Activated CD8-positive, alpha-beta memory T cell treated with anti-CD3 and anti-CD28 coated beads for 1 hour (primary cell): ENCODE results near the gene MTUS2.

Experiments used
- DNase-seq, 2 donors: peaks; one replicate each; pipeline ENCODE4 v3.0.0-alpha.2; 2020; ENCODE audit warnings: low read depth in 1 of 2; ENCODE audit errors: extremely low read depth in 1 of 2

MTUS2 gene

GRCh38 chr13:28820099-28821051 lies at the start of gene MTUS2:
Gene MTUS2, plus strand, starts transcription at chr13:28820339.
- DNase-seq, result peak in 1 of 2 donors; percentile 8

GRCh38 chr13:28778308-28779215 lies 41.6 kb upstream of the MTUS2 start:
- DNase-seq, result no peak

GRCh38 chr13:28792992-28793391 lies 27.1 kb upstream of the MTUS2 start:
- no peak for DNase-seq

DNA sequence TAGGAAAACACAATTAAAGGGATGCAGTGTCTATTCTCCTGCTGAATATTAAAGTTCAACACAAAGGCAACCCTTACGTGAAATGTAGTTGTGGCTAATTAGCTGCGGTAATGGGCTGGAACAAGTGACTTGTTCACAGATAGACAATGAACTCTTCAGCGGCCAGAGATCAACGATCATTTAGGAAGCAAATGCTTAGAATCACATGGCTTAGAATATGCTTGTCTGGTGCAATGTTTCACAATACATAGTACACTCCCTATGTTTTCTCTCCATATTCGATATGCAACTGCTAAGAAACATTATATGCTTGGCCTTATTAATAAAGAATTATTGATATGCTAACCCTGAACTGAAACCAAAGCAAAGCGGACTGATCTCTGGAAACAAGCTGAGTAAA lies 25.7 kb upstream of the MTUS2 start:
- DNase-seq, result no peak

DNA sequence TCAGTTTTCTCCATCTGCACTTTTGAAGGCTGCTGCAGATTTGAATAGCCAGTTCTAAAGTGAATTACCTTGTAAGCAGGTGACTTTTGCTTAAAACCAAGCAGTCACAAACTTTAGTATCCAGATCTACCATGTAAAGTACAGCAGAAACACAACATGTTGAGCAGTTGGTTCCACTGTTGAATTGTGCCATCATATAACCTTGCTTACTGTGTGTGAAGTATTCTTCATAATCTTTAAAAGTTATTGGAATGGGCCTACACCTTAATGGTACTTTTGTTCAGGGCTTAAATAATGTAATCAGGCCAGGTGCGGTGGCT lies 23.2 kb upstream of the MTUS2 start:
- DNase-seq, result no peak

GRCh38 chr13:28805193-28805819 lies 14.8 kb upstream of the MTUS2 start:
- DNase-seq, result no peak

- no peak for DNase-seq
Measured at GRCh38 chr13:28817204-28817603, 2.9 kb upstream of the MTUS2 start.

GRCh38 chr13:28819046-28819730 lies 951 bp upstream of the MTUS2 start:
- DNase-seq, result no peak

GRCh38 chr13:28819735-28820098 lies 422 bp upstream of the MTUS2 start:
- DNase-seq, result peak in 1 of 2 donors; percentile 14

GRCh38 chr13:28822151-28822550 lies 2.0 kb downstream of the MTUS2 start:
- DNase-seq, result no peak

DNA sequence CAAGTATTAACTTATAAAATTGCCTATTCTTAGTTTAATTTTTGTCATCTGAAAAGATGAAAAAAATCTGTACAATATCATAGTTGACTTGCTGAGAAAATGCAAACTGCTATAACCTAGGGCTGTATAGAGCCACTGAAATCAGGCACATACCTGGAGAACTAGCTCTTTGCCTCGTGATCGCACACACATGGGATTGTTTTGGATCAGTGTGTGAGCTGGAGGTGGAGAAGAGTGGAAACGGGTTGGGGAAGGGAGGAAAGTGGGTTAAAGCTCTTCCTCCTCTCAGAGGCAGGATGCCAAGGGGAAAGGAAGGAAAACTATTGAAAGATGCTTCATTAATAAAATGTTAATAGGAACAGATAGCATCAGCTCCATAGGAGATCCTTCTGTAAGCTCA lies 2.7 kb downstream of the MTUS2 start:
- no peak for DNase-seq

- no peak for DNase-seq
Measured at GRCh38 chr13:28825379-28825778, 5.2 kb downstream of the MTUS2 start.

DNA sequence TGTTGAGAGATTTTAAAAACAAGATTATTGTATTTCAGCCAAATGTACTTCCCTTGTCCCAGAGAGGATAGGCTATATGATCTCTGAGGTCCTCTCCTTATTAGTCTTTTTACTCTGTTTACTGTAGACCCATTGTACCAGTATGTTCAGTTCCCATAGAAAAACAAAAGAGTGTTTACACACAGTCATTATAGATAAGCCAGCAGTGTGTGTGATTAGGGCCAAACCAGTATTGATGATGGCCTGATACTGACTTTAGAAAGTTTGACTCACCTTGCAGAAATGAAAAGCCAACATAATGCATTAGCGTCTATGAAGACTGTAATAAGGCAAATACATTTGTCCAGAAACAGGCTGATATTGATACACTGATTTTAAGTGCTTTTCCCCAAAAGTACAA lies 6.2 kb downstream of the MTUS2 start:
- DNase-seq, result no peak

GRCh38 chr13:28830580-28830979 lies 10.4 kb downstream of the MTUS2 start:
- DNase-seq, result no peak

- DNase-seq, result no peak
Measured at GRCh38 chr13:28831117-28831516, 11.0 kb downstream of the MTUS2 start.

GRCh38 chr13:28837111-28837510 lies 17.0 kb downstream of the MTUS2 start:
- no peak for DNase-seq

DNA sequence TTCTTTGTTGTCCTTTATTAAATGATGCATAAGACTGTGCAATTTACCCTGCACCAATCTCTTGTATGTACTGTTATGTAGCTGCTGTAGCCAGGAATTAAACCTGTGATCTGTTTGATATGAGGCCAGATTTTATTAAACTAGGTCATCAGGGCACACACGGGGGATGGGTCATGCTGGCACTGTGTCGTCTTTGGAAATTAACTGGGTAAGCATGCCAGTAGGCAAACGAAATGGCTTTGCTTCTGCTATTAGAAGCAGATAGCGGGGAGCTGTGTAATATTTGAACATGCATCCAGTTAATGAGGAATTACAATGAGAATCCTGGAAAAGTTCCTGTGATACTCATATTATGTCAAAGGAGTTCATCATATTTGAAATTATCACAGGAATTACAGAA lies 23.5 kb downstream of the MTUS2 start:
- no peak for DNase-seq

DNA sequence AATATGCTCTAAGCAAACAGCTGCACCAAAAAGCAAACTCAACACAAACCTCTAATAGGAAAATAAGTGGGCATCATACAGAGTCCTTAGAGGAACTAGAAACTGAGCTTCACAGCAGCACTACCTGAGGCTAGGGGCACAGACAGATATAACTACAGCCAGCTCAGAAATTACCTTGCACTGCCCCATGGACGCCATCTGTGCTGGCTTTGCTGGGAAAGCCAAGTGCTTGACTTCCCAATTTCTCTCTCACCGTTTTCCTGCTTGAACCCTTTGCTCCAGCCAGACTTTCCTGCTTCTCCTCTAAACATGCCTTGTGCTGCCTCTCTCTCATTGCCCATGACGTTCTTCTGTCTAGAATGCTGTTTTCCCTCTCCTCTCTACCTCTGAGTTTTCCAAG lies 29.3 kb downstream of the MTUS2 start:
- no peak for DNase-seq

DNA sequence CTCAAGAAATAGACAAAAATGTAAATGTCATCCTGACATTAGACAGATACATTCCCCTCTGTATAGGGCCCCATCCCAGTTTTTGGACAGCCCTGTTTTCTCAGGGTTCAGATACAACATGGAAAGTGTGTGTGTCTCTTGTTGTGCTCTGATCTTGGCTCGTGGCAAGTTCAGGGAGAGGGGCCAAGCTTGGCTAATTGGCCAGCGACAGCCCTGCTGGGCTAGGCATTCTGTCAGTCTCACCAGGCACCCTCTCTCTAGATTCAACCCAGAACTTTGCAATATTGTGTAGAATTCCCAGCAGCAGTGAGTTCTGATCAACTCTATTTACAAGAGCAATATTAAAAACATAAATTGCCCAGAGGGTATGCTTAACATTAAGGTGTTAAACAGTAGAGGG lies 30.1 kb downstream of the MTUS2 start:
- DNase-seq, result no peak

DNA sequence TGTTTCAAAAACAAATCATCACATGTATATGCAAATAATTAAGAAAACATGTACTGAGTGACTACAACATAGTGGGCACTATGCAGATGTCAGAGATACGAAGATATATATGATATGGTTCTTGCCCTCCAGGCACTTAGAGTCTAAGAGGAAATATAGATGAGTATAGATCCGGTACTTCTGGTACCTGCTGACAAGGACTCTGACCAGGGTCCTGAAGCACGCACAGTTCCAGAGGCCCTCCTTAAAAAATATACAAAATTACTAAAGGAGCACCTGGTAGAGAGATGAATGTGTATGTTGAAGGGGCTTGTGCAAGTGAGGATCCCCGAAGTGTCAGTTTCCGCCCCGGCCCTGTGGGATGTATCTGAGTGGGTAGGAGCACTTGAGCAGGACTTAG lies 31.3 kb downstream of the MTUS2 start:
- no peak for DNase-seq

- DNase-seq, result no peak
Measured at GRCh38 chr13:28854657-28855056, 34.5 kb downstream of the MTUS2 start.
